OCI-LY7 (cell line): Measurements from ENCODE around the gene ALG1. TPM values are rescaled to one million over a fixed set of nuclear protein-coding genes. Genes with fewer than 3 reads are reported as not detected.

Experiments
- Bru-seq: library from RNA; stranded (reverse); fragments of 400-500 nt; gene quantifications from one replicate; lab custom pipeline; 2021; lab: Mats Ljungman, UMichigan
- BruChase-seq, 2 experiments: library from RNA; stranded (reverse); fragments of 400-500 nt; gene quantifications; one replicate each; lab custom pipeline; 2021; lab: Mats Ljungman, UMichigan
- BruUV-seq: library from RNA; stranded (reverse); fragments of 400-500 nt; replicated peaks from 2 replicates; lab custom pipeline; 2021; lab: Mats Ljungman, UMichigan
- CTCF ChIA-PET: fragments of 300-600 bp; sonication (Branson Sonifier 250); formaldehyde crosslinking; loops from one replicate; lab custom pipeline; 2022; ENCODE audit warnings: antibody characterized with exemption; ENCODE audit not compliant: unreplicated experiment; lab: Charles Lee
- POLR2A ChIA-PET: fragments of 300-600 bp; sonication (Branson Sonifier 250); formaldehyde crosslinking; loops from one replicate; lab custom pipeline; 2022; ENCODE audit warnings: antibody characterized with exemption; lab: Charles Lee
- DNase-seq: peaks from one replicate; pipeline ENCODE4 v3.0.0-alpha.2; 2015; ENCODE audit warnings: low spot score
- H2AFZ ChIP-seq: fragments of 200-600 bp; sonication (generic), shearing (Covaris generic); 2 replicates; pipeline ENCODE4 v1.6.1; 2014; ENCODE audit warnings: mild to moderate bottlenecking, antibody characterized with exemption, low read length, moderate library complexity
- H3K27ac ChIP-seq: fragments of 200-600 bp; sonication (generic); 2 replicates; pipeline ENCODE4 v1.5.1; 2014; ENCODE audit warnings: mixed run types, low read depth, mild to moderate bottlenecking, moderate library complexity, low read length, inconsistent platforms; ENCODE audit not compliant: poor library complexity, severe bottlenecking
- H3K36me3 ChIP-seq: fragments of 200-600 bp; sonication (generic); 2 replicates; pipeline ENCODE4 v1.6.1; 2014; ENCODE audit warnings: mild to moderate bottlenecking, antibody characterized with exemption, low read length, moderate library complexity, mixed read lengths; ENCODE audit not compliant: insufficient read depth
- H3K4me1 ChIP-seq: fragments of 200-600 bp; sonication (generic); 2 replicates; pipeline ENCODE4 v1.5.1; 2014; ENCODE audit warnings: mild to moderate bottlenecking, low read length; ENCODE audit not compliant: insufficient read depth, poor library complexity, severe bottlenecking
- H3K4me2 ChIP-seq: fragments of 200-600 bp; sonication (generic); 2 replicates; pipeline ENCODE4 v1.6.1; 2014; ENCODE audit warnings: mild to moderate bottlenecking, low read length
- H3K4me3 ChIP-seq: fragments of 200-600 bp; sonication (generic); 2 replicates; pipeline ENCODE4 v1.5.1; 2014; ENCODE audit warnings: mild to moderate bottlenecking, low read depth, low read length; ENCODE audit not compliant: poor library complexity, severe bottlenecking
- H3K79me2 ChIP-seq: fragments of 200-600 bp; sonication (generic); 2 replicates; pipeline ENCODE4 v1.6.1; 2016; ENCODE audit warnings: low read depth, mild to moderate bottlenecking, low read length, moderate library complexity, mixed read lengths; ENCODE audit not compliant: insufficient read depth
- H3K9me2 ChIP-seq: fragments of 200-600 bp; sonication (generic); 2 replicates; pipeline ENCODE4 v1.6.1; 2016; ENCODE audit warnings: mild to moderate bottlenecking, low read length, mixed read lengths; ENCODE audit not compliant: insufficient read depth
- H3K9me3 ChIP-seq: fragments of 200-600 bp; sonication (generic); 2 replicates; pipeline ENCODE4 v1.6.1; 2014; ENCODE audit warnings: mild to moderate bottlenecking, mixed run types, low read length, mixed read lengths
- H4K20me1 ChIP-seq: fragments of 200-600 bp; sonication (generic); 2 replicates; pipeline ENCODE4 v1.6.1; 2014; ENCODE audit warnings: mild to moderate bottlenecking, antibody characterized with exemption, low read length, moderate library complexity, mixed read lengths; ENCODE audit not compliant: insufficient read depth
- CTCF ChIP-seq: fragments of 200-600 bp; sonication (generic); conservative IDR thresholded peaks from 2 replicates; pipeline ENCODE4 v1.5.1; 2014; ENCODE audit warnings: mild to moderate bottlenecking, antibody characterized with exemption, low read length, moderate library complexity, mixed read lengths
- EZH2phosphoT487 ChIP-seq: fragments of 200-600 bp; sonication (generic); IDR thresholded peaks from 2 replicates; pipeline ENCODE4 v1.6.1; 2018; ENCODE audit warnings: low read depth, borderline replicate concordance, mild to moderate bottlenecking, mixed run types, antibody characterized with exemption, low read length, moderate library complexity, mixed read lengths
- intact Hi-C: fragments of 100-400 bp; cut with micrococcal nuclease; formaldehyde crosslinking; loops from one replicate; pipeline ENCODE4 v1.10.0; 2022; ENCODE audit not compliant: unreplicated experiment
- long read RNA-seq: library from polyadenylated mRNA; stranded (forward); transcript quantifications from one replicate; pipeline ENCODE4 v2.0.0, GENCODE V29; 2022
- total RNA-seq, 2 experiments: library from RNA; depleted of rRNA in 1 of 2; stranded (reverse); fragments of >200 nt in 1 of 2; shearing (Covaris generic) in 1 of 2; gene quantifications; 2 replicates each; pipeline ENCODE4 v1.2.3, GENCODE V29; 2014 to 2022

Gene ALG1
- total RNA-seq (2014; rRNA removed; shearing (Covaris generic)) (13.7 TPM in 2 replicates), total RNA-seq (2022) (20.5 and 23.1 TPM in 2 replicates), Bru-seq, nascent RNA (percentile 48 among the genes with signal in this experiment), BruChase-seq, experiment 1, labeled RNA remaining after a 6-hour chase (percentile 52 among the genes with signal in this experiment), BruChase-seq, experiment 2, labeled RNA remaining after a 2-hour chase (percentile 51 among the genes with signal in this experiment)
- long read RNA-seq, transcript ALG1-201 (13 exons, 2,132 nt), result major isoform, 41 of 60 reads
- long read RNA-seq, partial matches to known transcripts, result 0 of 60 reads
- long read RNA-seq, other reads (novel, unspliced or antisense), result 19 of 60 reads

- intact Hi-C loops, result loop anchor here (2.0 kb wide), 1 partner anchor 25 kb away; the partner anchor contains the start of gene EEF2KMT
Measured at GRCh38 chr16:5071681-5072333, at the start of gene ALG1. Gene ALG1, plus strand, starts transcription at chr16:5071843. Its CDS starts 7 bp downstream, at chr16:5071850.

GRCh38 chr16:5022521-5022920, 49.1 kb upstream of the ALG1 start:
- no peaks in the 10 kb centered on the region for H3K9me3 ChIP-seq
- H3K36me3 ChIP-seq, result no peaks in the 10 kb centered on the region
- H3K27ac ChIP-seq, result no peak overlapping the region
- H4K20me1 ChIP-seq, result no peaks in the 10 kb centered on the region; the same call in 1 of the 2 replicates
- no peak overlapping the region for H2AFZ ChIP-seq
- no peaks in the 10 kb centered on the region for H3K9me2 ChIP-seq
- no TSS peak for BruUV-seq
- intact Hi-C loops, result no loop called here
- no peak for TF ChIP-seq CTCF
- TF ChIP-seq EZH2phosphoT487, result no peak
- no peak overlapping the region for H3K4me3 ChIP-seq
- no peak for DNase-seq
- H3K4me2 ChIP-seq, result no peak overlapping the region
- no peaks in the 10 kb centered on the region for H3K79me2 ChIP-seq
- ChIA-PET POLR2A (no interaction called here), CTCF (no interaction called here)
- no peaks in the 10 kb centered on the region for H3K4me1 ChIP-seq

More at GRCh38 chr16:5071681-5072333, at the start of gene ALG1:
- TF ChIP-seq EZH2phosphoT487 (no peak), CTCF (no peak)
- Histone ChIP-seq H3K4me1 (peaks cover 19% of the 10 kb centered on the region), H3K27ac (peak within 1 kb of the TSS; percentile 57), H3K4me2 (peak within 1 kb of the TSS; percentile 78), H3K4me3 (peak within 1 kb of the TSS; percentile 78), H3K36me3 (peaks cover 31% of the 10 kb centered on the region), H3K79me2 (peaks cover 13% of the 10 kb centered on the region; the same call in 1 of the 2 replicates), H3K9me3 (no peaks in the 10 kb centered on the region), H3K9me2 (no peaks in the 10 kb centered on the region), H4K20me1 (no peaks in the 10 kb centered on the region), H2AFZ (peak within 1 kb of the TSS; percentile 97)
- POLR2A ChIA-PET, result interaction anchor here (0.5 to 1.8 kb wide), 5 partner anchors 9 to 215 kb away, joined by 3 to 7 read pairs (median 4); partner anchors contain the start of gene NAGPA
- peak; percentile 89 for DNase-seq
- BruUV-seq, result no TSS peak
- CTCF ChIA-PET, result interaction anchor here (1.1 kb wide), 1 partner anchor 20 kb away, joined by 3 read pairs; no protein-coding TSS in a partner anchor
